UCSD-AML1 (cell line): ENCODE data around the gene CEP97.

Source experiments
- DNase-seq: peaks from one replicate; lab custom pipeline; 2025; ENCODE audit not compliant: unreplicated experiment; lab: John Stamatoyannopoulos, UW

CEP97 gene

DNA sequence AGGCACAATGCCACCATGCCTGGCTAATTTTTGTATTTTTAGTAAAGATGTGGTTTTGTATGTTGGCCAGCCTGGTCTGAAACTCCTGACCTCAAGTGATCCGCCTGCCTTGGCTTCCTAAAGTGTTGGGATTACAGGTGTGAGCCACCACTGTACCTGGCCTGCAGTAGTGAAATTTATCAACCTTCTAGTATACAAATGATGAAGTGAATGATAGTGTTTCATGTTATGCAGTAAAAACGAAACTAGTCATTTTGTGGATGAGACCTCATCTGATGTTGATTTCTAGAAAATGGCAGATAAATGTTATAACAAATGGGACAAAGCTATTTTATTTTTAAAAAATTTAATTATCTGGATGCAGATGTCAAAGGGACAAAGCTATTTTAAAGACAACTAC lies 87.5 kb downstream of the CEP97 start:
- DNase-seq, result no peak

DNA sequence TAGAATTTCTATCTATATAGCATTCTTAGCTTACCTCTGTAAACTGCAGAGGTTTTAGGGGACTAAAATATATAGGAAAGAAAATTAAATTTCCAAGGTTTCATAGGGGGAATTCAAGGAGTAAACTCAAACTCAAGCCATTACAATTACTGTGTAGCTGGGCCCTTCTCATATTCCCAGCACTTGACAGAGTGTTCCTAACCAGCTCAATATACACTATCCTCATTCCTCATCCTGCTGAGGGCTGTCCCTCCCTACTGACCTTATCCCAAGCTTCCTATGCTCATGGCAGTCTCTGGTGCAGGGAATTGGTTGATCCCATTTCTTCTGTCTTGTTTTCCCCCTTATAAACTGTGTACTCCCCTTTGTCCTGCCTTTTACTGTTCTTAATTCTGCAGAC lies 88.5 kb downstream of the CEP97 start:
- DNase-seq, result no peak

DNA sequence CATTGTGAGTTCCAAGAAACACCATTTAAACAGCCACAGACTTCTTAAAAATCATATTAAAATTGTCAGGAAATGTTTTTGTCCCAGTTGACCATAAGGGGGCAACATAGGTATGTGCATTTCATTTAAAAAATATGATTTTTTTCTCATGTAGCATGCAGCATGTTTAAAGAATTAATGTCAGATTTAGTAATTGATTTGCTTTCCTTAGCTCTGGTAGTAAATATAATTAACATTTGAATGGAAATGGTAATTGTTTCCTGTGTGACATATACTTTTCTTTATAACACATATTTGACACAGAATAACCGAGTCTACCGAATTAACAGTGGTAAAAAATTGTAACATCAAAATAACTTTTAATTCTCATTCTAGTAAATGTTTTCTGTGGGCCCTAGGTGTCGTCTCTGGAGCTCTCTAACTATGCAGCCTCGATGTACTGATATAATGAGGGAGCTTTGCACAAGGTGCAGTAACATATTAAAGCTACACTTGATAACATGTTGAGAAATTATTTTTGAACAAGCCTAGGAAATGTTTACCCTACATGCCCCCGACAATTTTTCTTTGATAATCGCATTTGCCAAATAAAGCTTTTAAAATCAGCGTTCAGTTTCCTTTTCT lies 89.5 kb downstream of the CEP97 start:
- DNase-seq, result no peak

DNA sequence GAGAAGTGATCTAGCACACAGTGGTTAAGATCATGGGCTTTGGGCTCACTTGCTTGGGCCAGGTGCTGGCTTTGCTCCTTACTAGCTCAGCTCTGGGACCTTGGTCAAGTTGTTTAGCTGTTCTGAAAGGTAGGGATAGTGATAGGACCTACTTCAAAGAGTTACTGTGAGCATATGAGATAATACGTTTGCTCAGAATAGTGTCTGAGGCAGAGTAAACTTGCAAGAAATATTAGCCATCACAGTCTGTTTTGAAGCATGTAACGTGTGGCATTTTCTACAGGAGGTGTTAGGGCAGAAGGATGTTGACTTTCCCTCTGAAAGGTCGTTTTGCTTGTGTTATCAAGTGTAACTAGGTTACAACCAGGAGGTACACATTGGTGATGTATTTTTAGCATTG lies 90.4 kb downstream of the CEP97 start:
- DNase-seq, result no peak

DNA sequence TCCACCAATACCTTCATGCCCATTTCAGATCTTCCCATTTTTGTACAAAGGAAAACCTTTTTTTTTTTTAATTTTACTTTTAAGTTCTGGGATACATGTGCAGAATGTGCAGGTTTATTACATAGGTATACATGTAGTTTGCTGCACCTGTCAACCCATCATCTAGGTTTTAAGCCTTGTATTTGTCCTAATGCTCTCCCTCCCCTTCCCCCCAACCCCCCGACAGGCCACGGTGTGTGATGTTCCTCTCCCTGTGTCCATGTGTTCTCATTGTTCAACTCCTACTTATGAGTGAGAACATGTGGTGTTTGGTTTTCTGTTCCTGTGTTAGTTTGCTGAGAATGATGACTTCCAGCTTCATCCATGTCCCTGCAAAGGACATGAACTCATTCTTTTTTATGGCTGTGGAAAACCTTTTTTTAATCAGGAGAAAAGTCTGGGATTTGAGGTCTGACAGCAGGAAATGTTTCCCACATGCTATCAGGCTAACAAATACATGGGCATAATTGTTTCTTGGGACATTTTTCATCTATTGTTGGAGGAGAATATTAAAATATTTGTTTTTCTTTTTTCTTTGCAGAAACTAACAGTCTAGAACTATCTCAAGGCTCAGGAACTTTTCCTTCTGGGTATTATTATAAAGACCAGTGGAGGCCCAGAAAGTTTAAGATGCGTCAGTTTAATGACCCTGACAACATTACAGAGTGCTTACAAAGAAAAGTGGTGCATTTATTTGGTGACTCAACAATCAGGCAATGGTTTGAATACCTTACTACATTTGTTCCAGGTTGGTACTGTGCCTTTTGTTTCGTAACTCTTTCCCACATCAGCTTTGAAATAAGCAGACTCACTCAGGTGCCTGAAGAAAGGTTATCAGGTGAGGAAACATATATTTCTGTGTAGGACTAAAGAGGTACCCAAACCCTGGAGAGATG lies 92.1 kb downstream of the CEP97 start:
- DNase-seq, result no peak

DNA sequence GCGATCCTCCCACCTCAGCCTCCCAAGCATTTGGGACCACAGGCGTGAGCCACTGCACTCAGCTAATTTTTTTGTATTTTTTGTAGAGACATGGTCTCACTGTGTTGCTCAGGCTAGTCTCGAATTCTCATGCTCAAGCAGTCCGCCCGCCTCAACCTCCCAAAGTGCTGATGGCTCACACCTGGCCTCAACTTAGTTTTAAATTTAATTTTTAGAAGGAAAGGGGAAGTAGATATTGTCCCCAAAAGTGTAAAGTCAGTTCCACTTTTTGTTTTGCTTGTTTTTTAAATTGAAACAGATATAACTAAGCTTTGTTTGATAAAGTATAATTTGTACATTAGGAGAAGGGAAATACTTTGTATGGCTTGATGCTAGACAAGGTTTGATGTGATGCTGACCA lies 93.6 kb downstream of the CEP97 start:
- no peak for DNase-seq

DNA sequence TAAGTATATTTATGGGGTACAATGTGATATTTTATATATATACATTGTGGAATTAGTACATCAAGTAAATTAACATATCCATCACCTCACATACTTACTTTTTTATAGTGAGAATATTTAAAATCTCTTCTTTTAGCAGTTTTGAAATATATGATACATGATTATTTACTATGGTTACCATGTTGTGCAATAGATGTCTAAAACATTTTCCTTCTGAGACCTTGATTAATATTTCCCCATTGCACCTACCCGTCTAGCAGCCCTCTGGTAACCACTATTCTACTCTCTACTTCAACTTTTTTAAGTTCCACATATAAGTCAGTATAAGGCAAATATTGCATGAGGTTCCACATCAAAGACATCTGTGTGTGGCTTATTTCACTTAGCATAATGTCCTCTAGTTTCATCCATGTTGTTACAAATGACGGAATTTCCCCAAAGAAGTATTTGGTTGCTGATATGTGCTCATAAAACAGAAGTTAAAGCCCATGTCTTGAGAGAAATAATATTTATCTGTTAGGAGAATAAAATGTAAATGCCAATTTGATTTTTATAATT lies 95.3 kb downstream of the CEP97 start:
- DNase-seq, result no peak
